Progenitor cell of endocrine pancreas (in vitro differentiated cells): ENCODE data around the gene SFTPD. TPM values are rescaled to one million over a fixed set of nuclear protein-coding genes. Genes with fewer than 3 reads are reported as not detected.

ENCODE experiments used
- DNase-seq: peaks from one replicate; pipeline ENCODE4 v3.0.0; 2021; ENCODE audit warnings: low spot score; ENCODE audit not compliant: unreplicated experiment
- H3K27ac Mint-ChIP-seq: 2 replicates; pipeline ENCODE4 v1.8.0; 2021; ENCODE audit warnings: mild to moderate bottlenecking, moderate library complexity, mixed read lengths
- H3K27me3 Mint-ChIP-seq: 2 replicates; pipeline ENCODE4 v1.8.0; 2021; ENCODE audit warnings: mixed read lengths
- H3K36me3 Mint-ChIP-seq: 2 replicates; pipeline ENCODE4 v1.8.0; 2022; ENCODE audit warnings: mixed read lengths; ENCODE audit not compliant: insufficient read depth
- H3K4me1 Mint-ChIP-seq: 2 replicates; pipeline ENCODE4 v1.8.0; 2021; ENCODE audit warnings: low read depth, mixed read lengths
- H3K4me3 Mint-ChIP-seq: 2 replicates; pipeline ENCODE4 v1.8.0; 2021; ENCODE audit warnings: low read depth, mild to moderate bottlenecking, moderate library complexity, mixed read lengths
- H3K9me3 Mint-ChIP-seq: 2 replicates; pipeline ENCODE4 v1.8.0; 2021; ENCODE audit warnings: low read depth, mixed read lengths
- total RNA-seq: library from RNA; stranded (reverse); gene quantifications from 2 replicates; pipeline ENCODE4 v1.2.1, GENCODE V29; 2021
- TF ChIP-seq, protein P1 (sequence below): fragments of 200-600 bp; sonication (generic); IDR thresholded peaks from one replicate; pipeline ENCODE4 v1.5.0; 2021; ENCODE audit warnings: antibody characterized with exemption, mild to moderate bottlenecking; ENCODE audit not compliant: unreplicated experiment

The SFTPD gene
- total RNA-seq, 1 donor from 2014 or later = 0.29 TPM

DNA sequence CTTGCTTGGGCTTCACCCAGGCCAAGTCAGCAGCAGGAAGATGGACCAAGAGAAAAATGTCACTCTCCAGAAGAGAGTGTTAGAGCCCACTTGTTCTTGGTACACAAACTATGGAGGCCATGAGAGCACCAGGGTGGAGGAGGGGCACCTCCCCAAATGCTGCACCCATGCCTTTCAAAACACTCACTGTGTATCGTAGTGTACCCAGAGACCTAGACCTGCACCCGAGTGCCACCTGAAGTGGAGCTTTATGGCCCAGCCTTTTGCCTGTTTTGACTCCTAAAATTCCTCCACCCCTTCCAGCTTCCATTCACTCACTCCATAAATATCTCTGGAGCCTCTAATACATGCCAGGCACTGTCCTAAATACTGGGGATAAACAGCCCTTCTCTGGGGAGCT is 5.0 kb downstream of the SFTPD start:
- H3K4me1 Mint-ChIP-seq = no peaks in the 10 kb centered on the region
- H3K36me3 Mint-ChIP-seq = no peaks in the 10 kb centered on the region
- no peaks in the 10 kb centered on the region for H3K9me3 Mint-ChIP-seq
- peaks cover 30% of the 10 kb centered on the region for H3K27me3 Mint-ChIP-seq
- H3K27ac Mint-ChIP-seq = no peak overlapping the region
- TF ChIP-seq, protein P1, sequence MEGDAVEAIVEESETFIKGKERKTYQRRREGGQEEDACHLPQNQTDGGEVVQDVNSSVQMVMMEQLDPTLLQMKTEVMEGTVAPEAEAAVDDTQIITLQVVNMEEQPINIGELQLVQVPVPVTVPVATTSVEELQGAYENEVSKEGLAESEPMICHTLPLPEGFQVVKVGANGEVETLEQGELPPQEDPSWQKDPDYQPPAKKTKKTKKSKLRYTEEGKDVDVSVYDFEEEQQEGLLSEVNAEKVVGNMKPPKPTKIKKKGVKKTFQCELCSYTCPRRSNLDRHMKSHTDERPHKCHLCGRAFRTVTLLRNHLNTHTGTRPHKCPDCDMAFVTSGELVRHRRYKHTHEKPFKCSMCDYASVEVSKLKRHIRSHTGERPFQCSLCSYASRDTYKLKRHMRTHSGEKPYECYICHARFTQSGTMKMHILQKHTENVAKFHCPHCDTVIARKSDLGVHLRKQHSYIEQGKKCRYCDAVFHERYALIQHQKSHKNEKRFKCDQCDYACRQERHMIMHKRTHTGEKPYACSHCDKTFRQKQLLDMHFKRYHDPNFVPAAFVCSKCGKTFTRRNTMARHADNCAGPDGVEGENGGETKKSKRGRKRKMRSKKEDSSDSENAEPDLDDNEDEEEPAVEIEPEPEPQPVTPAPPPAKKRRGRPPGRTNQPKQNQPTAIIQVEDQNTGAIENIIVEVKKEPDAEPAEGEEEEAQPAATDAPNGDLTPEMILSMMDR = no peak
- H3K4me3 Mint-ChIP-seq = no peak overlapping the region
- no peak for DNase-seq

DNA sequence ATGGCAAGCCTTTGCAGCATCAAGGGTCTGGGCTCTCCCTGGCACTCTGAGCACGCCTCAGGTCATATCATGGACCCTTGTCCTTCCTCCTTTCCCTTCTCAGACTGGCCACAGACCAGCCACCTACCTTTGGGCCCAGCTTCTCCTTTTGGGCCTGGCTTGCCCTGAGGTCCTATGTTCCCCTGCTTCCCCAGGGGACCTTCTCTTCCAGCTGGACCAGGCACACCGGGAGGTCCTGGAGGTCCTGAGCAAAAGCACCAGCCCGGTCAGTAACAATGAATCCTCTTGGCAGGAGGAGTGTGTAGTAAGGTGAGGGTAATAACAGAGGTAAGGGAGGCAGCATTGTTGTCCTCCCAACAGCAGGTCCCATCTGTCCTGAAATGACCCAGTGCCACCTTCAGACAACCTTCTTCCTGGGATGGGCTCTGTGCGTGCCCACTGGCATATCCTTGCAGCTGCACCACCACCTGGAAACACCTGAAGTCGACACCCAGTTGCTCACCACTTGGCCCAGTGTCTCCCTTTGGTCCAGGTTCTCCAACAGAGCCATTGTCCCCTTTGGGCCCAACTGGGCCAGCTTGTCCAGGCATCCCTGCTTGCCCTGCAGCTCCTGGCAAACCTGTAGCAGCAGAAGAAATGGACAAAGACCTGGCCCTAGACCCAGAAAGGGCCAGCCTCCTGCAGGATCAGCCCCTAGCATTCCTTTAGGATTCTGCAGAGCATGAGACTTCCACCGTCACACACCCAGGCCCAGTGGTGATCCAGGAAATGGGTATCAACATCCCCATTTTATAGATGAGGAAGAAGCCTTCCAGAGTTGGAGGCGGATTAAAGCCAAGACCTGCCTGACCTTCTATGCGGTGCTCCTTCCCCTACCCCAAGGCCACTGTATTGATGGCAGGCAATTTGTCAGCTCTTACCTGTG is 6.4 kb downstream of the SFTPD start:
- Mint-ChIP-seq H3K27me3 (peaks cover 28% of the 10 kb centered on the region), H3K4me1 (no peaks in the 10 kb centered on the region), H3K4me3 (no peak overlapping the region), H3K9me3 (no peaks in the 10 kb centered on the region), H3K27ac (no peak overlapping the region), H3K36me3 (no peaks in the 10 kb centered on the region)
- TF ChIP-seq, protein P1 = no peak
- DNase-seq = no peak

DNA sequence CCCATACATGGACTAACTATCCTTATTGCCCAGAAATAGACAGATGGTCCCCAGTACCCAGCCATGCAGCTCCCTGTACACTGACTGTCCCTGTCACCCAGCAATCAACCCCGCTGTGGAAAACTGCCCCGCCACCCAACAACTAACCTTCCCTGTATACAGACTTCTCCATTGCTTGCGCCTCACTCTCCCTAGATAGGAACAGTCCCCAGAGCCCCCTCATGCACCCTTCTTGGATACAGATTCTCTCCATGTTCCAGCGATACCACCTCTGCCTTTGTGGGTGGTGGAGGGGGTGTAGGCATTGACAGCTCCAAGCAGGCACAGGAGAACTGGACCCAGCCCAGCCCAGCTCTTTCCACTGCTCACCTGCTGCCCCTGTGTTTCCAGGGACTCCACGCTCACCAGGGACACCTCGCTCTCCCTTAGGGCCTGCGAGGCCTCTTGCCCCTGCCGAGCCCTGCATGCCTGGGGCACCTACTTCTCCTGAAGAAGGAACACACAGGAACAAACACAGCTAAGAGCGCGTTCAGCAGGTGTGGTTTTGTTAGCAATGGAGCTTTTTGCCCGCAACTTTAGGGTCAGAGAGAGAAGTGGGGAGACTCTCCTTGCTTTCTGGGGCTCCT is 7.2 kb downstream of the SFTPD start:
- Mint-ChIP-seq H3K4me3 (no peak overlapping the region), H3K27me3 (peaks cover 20% of the 10 kb centered on the region), H3K36me3 (no peaks in the 10 kb centered on the region), H3K27ac (no peak overlapping the region), H3K9me3 (no peaks in the 10 kb centered on the region), H3K4me1 (no peaks in the 10 kb centered on the region)
- no peak for DNase-seq
- TF ChIP-seq, protein P1 = no peak

DNA sequence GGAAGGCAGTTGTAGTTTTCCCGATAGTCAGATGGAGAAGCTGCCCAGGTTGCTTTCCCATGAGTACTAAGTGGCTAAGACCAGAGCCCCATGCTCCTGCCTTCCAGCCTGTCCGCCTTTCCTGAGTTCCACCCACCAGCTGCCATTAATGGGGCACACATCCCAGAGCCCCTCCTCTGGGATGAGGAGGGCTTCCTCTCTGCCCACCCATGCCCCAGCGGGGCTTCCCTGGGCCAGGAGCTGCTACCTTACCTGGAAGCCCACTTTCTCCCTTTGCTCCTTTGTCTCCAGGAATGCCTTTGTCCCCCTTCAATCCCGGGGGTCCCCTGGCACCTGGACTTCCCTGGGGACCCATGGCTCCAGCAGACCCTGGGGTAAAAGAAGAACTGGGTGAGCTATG is 7.8 kb downstream of the SFTPD start:
- Mint-ChIP-seq H3K4me3 (no peak overlapping the region), H3K27me3 (peaks cover 15% of the 10 kb centered on the region), H3K9me3 (no peaks in the 10 kb centered on the region), H3K36me3 (no peaks in the 10 kb centered on the region), H3K27ac (no peak overlapping the region), H3K4me1 (no peaks in the 10 kb centered on the region)
- DNase-seq = no peak
- TF ChIP-seq, protein P1 = no peak

DNA sequence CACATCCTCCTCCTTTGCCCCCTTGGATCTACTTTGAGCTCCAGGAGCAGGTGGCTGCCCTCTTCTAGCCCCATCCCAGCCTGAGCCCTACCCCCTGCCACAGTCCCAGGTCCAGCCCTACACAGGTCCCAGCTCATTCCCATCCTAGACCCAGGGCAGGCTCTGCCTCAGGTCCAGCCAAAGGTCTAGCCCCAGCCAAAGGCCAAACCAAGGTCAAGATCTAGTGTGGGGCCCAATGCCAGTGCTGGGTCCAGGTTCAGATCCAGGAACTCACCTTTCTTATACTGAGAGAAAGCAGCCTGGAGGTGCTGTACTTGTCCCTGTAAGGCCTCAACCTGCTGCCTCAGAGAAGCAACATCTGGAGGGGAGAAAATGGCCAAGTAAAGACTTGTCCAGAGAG is 8.5 kb downstream of the SFTPD start:
- Mint-ChIP-seq H3K4me3 (no peak overlapping the region), H3K36me3 (no peaks in the 10 kb centered on the region), H3K4me1 (no peaks in the 10 kb centered on the region), H3K27ac (no peak overlapping the region), H3K27me3 (peaks cover 12% of the 10 kb centered on the region), H3K9me3 (no peaks in the 10 kb centered on the region)
- TF ChIP-seq, protein P1 = no peak
- no peak for DNase-seq
